Lung (tissue), 12 donors: ENCODE data around the gene SYNE3. TPM values are rescaled to one million over a fixed set of nuclear protein-coding genes. Genes with fewer than 3 reads are reported as not detected.

ENCODE experiments used
- ATAC-seq: fragments of 200-7000 bp; cut with Tn5 transposase; one replicate; pipeline ENCODE4 v1.9.1; 2020; ENCODE audit warnings: moderate number of reproducible peaks; ENCODE audit not compliant: insufficient read depth, low FRiP score
- DNase-seq, 3 donors: peaks; one replicate each; pipeline ENCODE4 v3.0.0-alpha.2; 2013 to 2017
- H3K27ac ChIP-seq, 2 donors: one replicate each; pipeline ENCODE4 v1.5.1; 2013; ENCODE audit warnings: mild to moderate bottlenecking in 2 of 2, moderate library complexity in 2 of 2, control low read depth in 1 of 2, inconsistent platforms in 1 of 2, low read depth in 1 of 2, low read length in 1 of 2
- H3K27me3 ChIP-seq, 3 donors: one replicate each; pipeline ENCODE4 v1.5.1; 2013; ENCODE audit warnings: low read length in 2 of 3; ENCODE audit not compliant: control insufficient read depth in 3 of 3, insufficient read depth in 3 of 3
- H3K36me3 ChIP-seq, 4 donors: one replicate each; pipeline ENCODE4 v1.5.1; 2013; ENCODE audit warnings: low read length in 4 of 4, mild to moderate bottlenecking in 1 of 4, moderate library complexity in 1 of 4; ENCODE audit not compliant: control insufficient read depth in 4 of 4, insufficient read depth in 4 of 4
- H3K4me1 ChIP-seq, 5 donors: one replicate each; pipeline ENCODE4 v1.5.1; 2013; ENCODE audit warnings: low read length in 5 of 5, mild to moderate bottlenecking in 2 of 5, moderate library complexity in 1 of 5; ENCODE audit not compliant: control insufficient read depth in 5 of 5, insufficient read depth in 5 of 5
- H3K4me3 ChIP-seq: one replicate; pipeline ENCODE4 v1.5.1; 2013; ENCODE audit warnings: mild to moderate bottlenecking, control low read depth, moderate library complexity
- H3K9ac ChIP-seq, 2 donors: one replicate each; pipeline ENCODE4 v1.5.1; 2013; ENCODE audit warnings: low read length in 2 of 2, control low read depth in 1 of 2; ENCODE audit not compliant: insufficient read depth in 1 of 2
- H3K9me3 ChIP-seq, 4 donors: one replicate each; pipeline ENCODE4 v1.5.1; 2013; ENCODE audit warnings: low read length in 3 of 4, mild to moderate bottlenecking in 1 of 4, moderate library complexity in 1 of 4; ENCODE audit not compliant: control insufficient read depth in 4 of 4, insufficient read depth in 3 of 4
- CTCF ChIP-seq: IDR thresholded peaks from 2 replicates; pipeline ENCODE4 v1.5.1; 2012; ENCODE audit warnings: mild to moderate bottlenecking; ENCODE audit errors: control extremely low read depth, extremely low read depth
- WGBS, 2 donors: extraction: QIAGEN DNeasy Blood & Tissue Kit; methylation state at CpG; one replicate each; pipeline ENCODE4 v1.1.7; 2013; 5-methylcytosine and 5-hydroxymethylcytosine counted together
- polyA plus RNA-seq, 2 donors: library from polyadenylated mRNA; stranded (reverse); fragments of 200-250 nt; gene quantifications; one replicate each; pipeline ENCODE4 v1.2.1, GENCODE V29; 2013
- total RNA-seq, 2 donors: library from RNA; depleted of rRNA in 1 of 2; stranded (reverse); fragments of >200 nt in 1 of 2; gene quantifications; one replicate each; pipeline ENCODE4 v1.2.1, GENCODE V29; 2014 to 2021
- donor health status: control.
- donor health status: control.
- donor health status: Bipolar disorder and iron deficiency.
- donor health status: healthy.
- donor health status: DM: yes; HTN: yes; CAD: no.

SYNE3 gene
- total and polyA plus RNA-seq, 4 donors = 2.7 to 30.5 (median 6.1) TPM

- H3K9ac ChIP-seq = no peak overlapping the region
- no peaks in the 10 kb centered on the region for H3K27me3 ChIP-seq
- 95 to 97% methylated on average over 10 of the region's 10 CpGs for WGBS, 2 donors
- no peak overlapping the region for H3K27ac ChIP-seq
- H3K9me3 ChIP-seq = peaks cover 0 to 2% (median 0%) of the 10 kb centered on the region in 4 donors
- DNase-seq = no peak
- H3K4me1 ChIP-seq = no peaks in the 10 kb centered on the region
- ATAC-seq = no peak
- no peak for TF ChIP-seq CTCF
- H3K36me3 ChIP-seq = peaks cover 0 to 3% (median 0%) of the 10 kb centered on the region in 4 donors
- no peak overlapping the region for H3K4me3 ChIP-seq
Measured at GRCh38 chr14:95555053-95555452, 38.6 kb upstream of the SYNE3 start.

- Histone ChIP-seq H3K36me3 (peaks cover 0 to 6% (median 0%) of the 10 kb centered on the region in 4 donors), H3K9me3 (peaks cover 0 to 2% (median 0%) of the 10 kb centered on the region in 4 donors), H3K27ac (no peak overlapping the region), H3K27me3 (no peaks in the 10 kb centered on the region), H3K4me1 (no peaks in the 10 kb centered on the region), H3K9ac (no peak overlapping the region), H3K4me3 (no peak overlapping the region)
- TF ChIP-seq CTCF = no peak
- WGBS, 2 donors = 91% methylated on average over 7 of the region's 7 CpGs
- no peak for ATAC-seq
- DNase-seq = no peak
Measured at GRCh38 chr14:95553141-95553540, 36.7 kb upstream of the SYNE3 start.

GRCh38 chr14:95551435-95551834 lies 35.0 kb upstream of the SYNE3 start:
- Histone ChIP-seq H3K36me3 (peaks cover 0 to 6% (median 0%) of the 10 kb centered on the region in 4 donors), H3K4me3 (no peak overlapping the region), H3K9me3 (peaks cover 0 to 2% (median 0%) of the 10 kb centered on the region in 4 donors), H3K9ac (no peak overlapping the region), H3K27me3 (no peaks in the 10 kb centered on the region), H3K27ac (no peak overlapping the region), H3K4me1 (no peaks in the 10 kb centered on the region)
- no peak for TF ChIP-seq CTCF
- ATAC-seq = no peak
- 95 to 97% methylated on average over 1 of the region's 1 CpG for WGBS, 2 donors
- no peak for DNase-seq
